ENCODE data around the gene NOXO1.

Gene NOXO1, protein sequence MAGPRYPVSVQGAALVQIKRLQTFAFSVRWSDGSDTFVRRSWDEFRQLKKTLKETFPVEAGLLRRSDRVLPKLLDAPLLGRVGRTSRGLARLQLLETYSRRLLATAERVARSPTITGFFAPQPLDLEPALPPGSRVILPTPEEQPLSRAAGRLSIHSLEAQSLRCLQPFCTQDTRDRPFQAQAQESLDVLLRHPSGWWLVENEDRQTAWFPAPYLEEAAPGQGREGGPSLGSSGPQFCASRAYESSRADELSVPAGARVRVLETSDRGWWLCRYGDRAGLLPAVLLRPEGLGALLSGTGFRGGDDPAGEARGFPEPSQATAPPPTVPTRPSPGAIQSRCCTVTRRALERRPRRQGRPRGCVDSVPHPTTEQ

DNA sequence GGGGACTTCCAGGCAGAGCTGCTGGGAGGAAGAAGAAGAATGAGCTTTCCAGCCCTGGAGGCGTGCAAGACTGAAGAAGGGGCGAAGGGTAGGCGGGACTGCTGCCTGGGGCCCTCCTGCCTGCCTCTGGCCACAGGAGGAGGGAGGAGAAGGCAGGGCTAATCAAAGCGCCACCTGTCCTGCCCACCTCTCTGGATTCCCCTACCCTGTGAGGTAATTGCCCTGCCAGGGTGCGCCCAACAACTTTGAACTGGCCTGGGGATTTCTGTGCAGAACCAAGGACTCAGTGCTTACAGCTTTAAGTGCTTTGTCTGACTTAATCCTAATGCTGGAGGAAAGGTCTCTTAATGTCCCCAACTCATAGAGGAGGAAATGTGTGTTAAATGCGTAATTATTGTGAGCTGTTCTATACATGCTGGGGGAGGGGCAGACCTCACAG lies at the start of gene NOXO1:
NOXO1 (minus strand) TSS at position 72 of the 439 bp plus-strand sequence. CDS start 290 bp downstream, outside the sequence.
- Mint-ChIP-seq H3K4me3 (no peak within 1 kb of the TSS), H3K9me3 (no peaks in the 10 kb centered on the region), H3K4me1 (ENCODE audit: low read depth) (peaks cover 15% of the 10 kb centered on the region), H3K27me3 (ENCODE audit: low read depth) (peaks cover 31% of the 10 kb centered on the region), H3K27ac (peak within 1 kb of the TSS; percentile 20), H3K36me3 (ENCODE audit: low read depth) (peaks cover 5% of the 10 kb centered on the region)

DNA sequence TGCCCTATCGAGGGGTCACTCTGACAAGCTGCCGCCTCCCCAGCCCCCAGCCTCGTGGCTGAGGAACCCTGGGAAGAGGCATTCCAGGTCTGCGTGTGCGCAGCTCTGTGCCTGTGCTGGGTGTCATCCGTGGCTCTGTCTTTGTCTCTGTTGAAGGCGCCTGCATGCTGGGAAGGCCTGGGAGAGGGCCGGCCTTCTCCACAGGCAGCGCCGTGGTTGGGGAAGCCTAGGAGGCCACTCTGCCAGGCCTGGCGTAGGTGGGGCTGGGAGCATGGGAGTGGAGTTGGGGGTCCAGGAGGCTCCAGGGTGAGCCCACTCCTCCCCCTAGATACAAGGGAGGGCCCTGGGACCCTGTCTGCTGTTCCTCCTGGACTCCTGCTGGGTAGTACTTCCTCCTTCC lies 48.8 kb upstream of the NOXO1 start:
- H3K4me3 Mint-ChIP-seq: no peak overlapping the region
- no peak overlapping the region for H3K27ac Mint-ChIP-seq
- no peaks in the 10 kb centered on the region for H3K9me3 Mint-ChIP-seq
- no peaks in the 10 kb centered on the region for H3K36me3 Mint-ChIP-seq (ENCODE audit: low read depth)
- H3K27me3 Mint-ChIP-seq (ENCODE audit: low read depth): peaks cover 24% of the 10 kb centered on the region
- H3K4me1 Mint-ChIP-seq (ENCODE audit: low read depth): peaks cover 2% of the 10 kb centered on the region

DNA sequence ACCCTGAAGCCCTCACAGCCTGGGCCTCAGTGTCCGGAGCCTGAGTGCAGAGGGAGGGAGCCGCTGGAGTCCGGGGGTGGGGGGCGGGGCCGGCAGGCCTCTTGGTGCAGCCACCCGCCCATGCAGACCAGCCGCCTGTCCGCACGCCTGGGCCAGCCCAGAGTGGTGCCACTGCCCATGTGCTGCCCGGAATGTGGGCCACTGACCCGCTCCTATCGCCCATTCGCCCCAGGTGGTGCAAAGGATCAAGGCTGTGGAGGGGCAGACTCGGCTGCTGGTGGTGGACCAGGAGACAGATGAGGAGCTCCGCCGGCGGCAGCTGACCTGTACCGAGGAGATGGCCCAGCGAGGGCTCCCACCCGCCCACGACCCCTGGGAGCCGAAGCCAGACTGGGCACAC lies 48.1 kb upstream of the NOXO1 start:
- Mint-ChIP-seq H3K4me3 (no peak overlapping the region), H3K9me3 (no peaks in the 10 kb centered on the region), H3K27me3 (ENCODE audit: low read depth) (peaks cover 24% of the 10 kb centered on the region), H3K27ac (no peak overlapping the region), H3K4me1 (ENCODE audit: low read depth) (peaks cover 2% of the 10 kb centered on the region), H3K36me3 (ENCODE audit: low read depth) (no peaks in the 10 kb centered on the region)

DNA sequence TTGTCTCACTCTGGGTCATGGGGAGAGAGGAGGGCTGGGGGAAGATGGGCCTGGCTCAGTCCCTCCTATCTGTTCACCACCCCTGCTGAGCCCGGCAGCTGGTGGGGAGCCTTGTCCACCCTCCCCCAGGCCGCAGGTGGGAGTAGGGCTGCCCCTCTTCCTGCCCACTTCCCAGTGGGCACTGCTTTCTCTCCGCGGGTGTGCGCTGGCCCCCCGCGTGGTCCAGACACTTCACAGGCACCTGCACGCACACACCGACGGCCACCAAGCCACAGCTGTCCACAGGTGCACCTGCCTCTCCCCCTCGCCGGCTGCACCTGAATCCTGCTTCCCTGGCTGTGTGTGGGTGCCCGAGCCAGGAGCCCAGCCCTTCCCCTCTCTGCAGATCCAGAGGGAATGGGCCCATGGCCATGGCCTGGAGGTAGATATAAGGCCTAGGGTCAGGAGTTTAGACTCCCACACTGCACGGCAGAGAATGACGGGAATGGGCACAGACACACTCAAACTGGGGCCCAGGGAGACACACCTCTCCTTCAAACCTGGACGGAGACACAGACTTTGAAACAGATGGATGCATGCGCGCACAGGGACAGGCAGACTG lies 47.5 kb upstream of the NOXO1 start:
- Mint-ChIP-seq H3K4me3 (no peak overlapping the region), H3K27me3 (ENCODE audit: low read depth) (peaks cover 24% of the 10 kb centered on the region), H3K36me3 (ENCODE audit: low read depth) (no peaks in the 10 kb centered on the region), H3K27ac (no peak overlapping the region), H3K9me3 (no peaks in the 10 kb centered on the region), H3K4me1 (ENCODE audit: low read depth) (peaks cover 2% of the 10 kb centered on the region)

DNA sequence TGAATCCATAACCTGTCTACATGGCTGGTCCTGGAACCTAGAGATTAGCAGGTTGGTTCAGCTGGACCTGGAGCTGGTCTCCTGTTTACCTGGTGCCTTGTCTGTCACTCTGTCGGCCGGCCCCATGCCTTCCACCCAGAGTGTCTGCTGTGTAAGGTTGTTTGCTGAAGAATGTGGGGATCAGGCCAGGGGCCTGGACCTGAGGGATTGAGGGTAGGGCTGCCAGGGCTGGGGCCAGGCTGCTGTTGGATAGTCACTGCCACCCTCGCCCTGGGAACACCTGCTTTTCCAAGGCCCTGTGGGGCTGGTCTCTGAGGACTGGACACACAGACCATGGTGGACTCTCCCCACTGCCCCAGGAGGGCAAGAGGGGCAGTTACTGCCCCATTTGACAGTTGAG lies 46.9 kb upstream of the NOXO1 start:
- H3K4me1 Mint-ChIP-seq (ENCODE audit: low read depth): peaks cover 2% of the 10 kb centered on the region
- no peak overlapping the region for H3K27ac Mint-ChIP-seq
- no peaks in the 10 kb centered on the region for H3K36me3 Mint-ChIP-seq (ENCODE audit: low read depth)
- peaks cover 24% of the 10 kb centered on the region for H3K27me3 Mint-ChIP-seq (ENCODE audit: low read depth)
- no peaks in the 10 kb centered on the region for H3K9me3 Mint-ChIP-seq
- H3K4me3 Mint-ChIP-seq: no peak overlapping the region

DNA sequence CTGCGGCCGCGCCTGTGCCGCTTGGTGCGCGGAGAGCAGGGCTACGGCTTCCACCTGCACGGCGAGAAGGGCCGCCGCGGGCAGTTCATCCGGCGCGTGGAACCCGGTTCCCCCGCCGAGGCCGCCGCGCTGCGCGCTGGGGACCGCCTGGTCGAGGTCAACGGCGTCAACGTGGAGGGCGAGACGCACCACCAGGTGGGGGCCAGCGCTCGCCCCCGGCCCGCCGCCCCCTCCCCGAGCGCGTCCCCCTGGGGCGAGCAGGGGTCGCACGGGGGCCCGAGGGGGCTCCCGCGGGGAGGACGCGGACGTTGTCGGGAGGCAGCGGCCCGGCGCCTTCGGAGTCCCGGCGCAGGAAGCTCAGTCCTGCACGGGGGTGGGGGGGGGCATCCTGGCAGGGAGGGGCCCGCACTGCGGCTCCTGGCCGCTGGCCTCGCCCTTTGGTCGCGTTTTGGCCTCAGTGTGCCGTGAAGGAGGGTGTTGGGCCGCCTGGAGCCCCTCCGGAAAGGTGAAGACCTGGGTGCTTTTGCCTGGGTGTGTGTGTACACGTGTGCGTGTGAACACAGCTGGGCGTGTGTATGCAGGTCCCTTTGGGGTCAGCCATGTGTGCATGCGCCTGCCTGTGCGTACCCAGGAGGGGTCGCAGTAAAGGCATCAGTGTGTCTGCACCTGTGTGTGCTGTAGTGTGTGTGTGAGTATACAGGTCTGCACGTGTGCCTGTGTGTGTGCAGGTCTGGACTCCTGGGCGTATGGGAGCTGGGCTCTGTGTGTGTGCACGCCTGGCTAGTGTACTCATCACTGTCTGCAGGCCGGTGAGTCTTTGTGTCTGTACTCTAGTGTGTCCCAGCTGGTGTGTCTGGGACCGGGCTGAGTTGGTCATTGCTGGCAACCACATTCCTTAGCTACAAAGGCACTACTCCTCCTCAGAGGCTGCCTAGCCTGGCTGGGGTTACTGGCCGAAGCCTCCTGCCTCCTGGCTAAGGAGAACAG lies 46.0 kb upstream of the NOXO1 start:
- H3K4me1 Mint-ChIP-seq (ENCODE audit: low read depth): peaks cover 2% of the 10 kb centered on the region
- peak overlapping the region; percentile 23 for H3K4me3 Mint-ChIP-seq
- no peak overlapping the region for H3K27ac Mint-ChIP-seq
- H3K9me3 Mint-ChIP-seq: no peaks in the 10 kb centered on the region
- no peaks in the 10 kb centered on the region for H3K36me3 Mint-ChIP-seq (ENCODE audit: low read depth)
- peaks cover 26% of the 10 kb centered on the region for H3K27me3 Mint-ChIP-seq (ENCODE audit: low read depth)

DNA sequence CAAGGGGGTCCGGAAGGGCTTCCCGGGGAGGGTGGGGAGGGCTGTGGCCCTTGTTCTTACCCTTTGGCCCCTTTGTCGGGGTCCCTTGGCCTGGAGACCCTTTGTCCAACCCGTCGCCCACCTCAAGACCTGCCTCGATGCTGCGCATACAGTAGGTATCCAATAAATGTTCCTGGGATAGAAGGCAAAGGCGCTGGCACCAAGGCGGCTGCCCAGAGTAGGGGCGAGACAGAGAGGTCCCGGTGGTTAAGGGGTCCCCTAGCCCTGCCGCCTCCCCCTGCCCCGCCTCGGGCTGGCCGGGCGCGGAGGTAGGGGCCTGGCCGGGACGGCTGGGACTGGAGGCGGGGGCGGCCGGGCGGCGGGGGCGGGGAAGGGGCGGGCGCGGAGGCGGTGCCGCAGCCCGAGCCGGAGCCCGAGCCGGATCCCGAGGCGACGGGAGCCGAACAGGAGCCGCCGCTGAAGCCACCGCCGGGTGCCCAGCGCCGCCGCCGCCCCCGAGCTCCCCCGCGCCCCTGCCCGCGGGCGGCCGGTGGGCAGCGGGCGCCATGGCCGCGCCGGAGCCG lies 45.3 kb upstream of the NOXO1 start, which contains the start of gene NHERF2:
NHERF2 (plus strand) TSS at position 442 of the 563 bp plus-strand sequence; CDS start at position 546, 104 bp downstream.
- no peaks in the 10 kb centered on the region for H3K9me3 Mint-ChIP-seq
- H3K27me3 Mint-ChIP-seq (ENCODE audit: low read depth): peaks cover 31% of the 10 kb centered on the region
- peaks cover 2% of the 10 kb centered on the region for H3K4me1 Mint-ChIP-seq (ENCODE audit: low read depth)
- no peaks in the 10 kb centered on the region for H3K36me3 Mint-ChIP-seq (ENCODE audit: low read depth)
- peak within 1 kb of the TSS; percentile 62 for H3K4me3 Mint-ChIP-seq
- H3K27ac Mint-ChIP-seq: no peak within 1 kb of the TSS

DNA sequence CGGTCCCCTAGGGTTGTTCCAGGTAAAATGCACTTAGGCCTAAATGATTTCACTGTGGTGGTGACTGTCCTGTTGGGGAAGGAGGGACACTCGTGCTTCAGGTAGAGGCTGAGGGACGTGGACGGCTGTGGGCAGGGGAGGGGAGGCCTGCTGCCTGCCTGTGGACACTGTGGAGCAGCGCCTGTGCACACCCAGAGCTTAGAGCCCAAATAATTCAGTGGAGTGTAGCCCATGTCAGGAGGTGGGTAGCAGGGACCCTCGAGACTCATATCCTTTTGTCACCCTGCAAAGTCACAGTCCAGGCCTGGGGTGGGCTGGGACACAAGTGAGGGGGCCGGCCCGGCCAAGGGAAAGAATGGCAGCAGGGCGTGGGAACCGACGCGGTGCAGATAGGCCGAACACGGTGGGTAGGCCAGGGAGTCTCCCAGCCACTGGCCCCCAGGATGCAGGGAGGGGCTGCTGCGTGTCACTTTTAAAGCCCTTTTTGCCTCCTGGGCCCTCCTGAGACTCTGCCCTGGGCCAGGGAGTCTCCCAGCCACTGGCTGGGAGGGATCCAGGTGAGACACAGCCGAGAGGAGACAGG lies 44.7 kb upstream of the NOXO1 start:
- H3K9me3 Mint-ChIP-seq: no peaks in the 10 kb centered on the region
- peaks cover 2% of the 10 kb centered on the region for H3K4me1 Mint-ChIP-seq (ENCODE audit: low read depth)
- peak overlapping the region; percentile 62 for H3K4me3 Mint-ChIP-seq
- peaks cover 35% of the 10 kb centered on the region for H3K27me3 Mint-ChIP-seq (ENCODE audit: low read depth)
- H3K36me3 Mint-ChIP-seq (ENCODE audit: low read depth): no peaks in the 10 kb centered on the region
- H3K27ac Mint-ChIP-seq: no peak overlapping the region

DNA sequence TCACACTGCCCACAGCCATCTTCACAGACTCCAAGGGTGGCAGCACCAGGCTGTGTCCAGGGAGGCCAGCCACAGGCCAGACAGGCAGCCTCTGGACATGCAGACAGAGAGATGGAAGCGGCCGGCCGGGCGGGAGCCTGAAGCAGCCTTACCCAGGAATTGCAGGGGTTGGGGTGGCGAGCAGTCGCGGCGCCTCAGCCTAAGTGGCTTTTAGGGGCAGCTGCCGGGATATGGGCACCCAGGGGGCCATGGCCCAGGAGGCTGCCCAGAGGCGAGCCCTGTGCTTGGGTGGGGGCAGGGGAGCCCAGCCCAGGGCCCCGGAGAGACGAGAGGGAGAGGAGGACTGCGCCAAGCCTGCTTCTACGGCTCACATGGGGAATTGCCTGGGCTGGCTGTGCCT lies 44.0 kb upstream of the NOXO1 start:
- no peaks in the 10 kb centered on the region for H3K36me3 Mint-ChIP-seq (ENCODE audit: low read depth)
- no peaks in the 10 kb centered on the region for H3K9me3 Mint-ChIP-seq
- no peak overlapping the region for H3K27ac Mint-ChIP-seq
- peaks cover 2% of the 10 kb centered on the region for H3K4me1 Mint-ChIP-seq (ENCODE audit: low read depth)
- H3K27me3 Mint-ChIP-seq (ENCODE audit: low read depth): peaks cover 42% of the 10 kb centered on the region
- H3K4me3 Mint-ChIP-seq: peak overlapping the region; percentile 64

DNA sequence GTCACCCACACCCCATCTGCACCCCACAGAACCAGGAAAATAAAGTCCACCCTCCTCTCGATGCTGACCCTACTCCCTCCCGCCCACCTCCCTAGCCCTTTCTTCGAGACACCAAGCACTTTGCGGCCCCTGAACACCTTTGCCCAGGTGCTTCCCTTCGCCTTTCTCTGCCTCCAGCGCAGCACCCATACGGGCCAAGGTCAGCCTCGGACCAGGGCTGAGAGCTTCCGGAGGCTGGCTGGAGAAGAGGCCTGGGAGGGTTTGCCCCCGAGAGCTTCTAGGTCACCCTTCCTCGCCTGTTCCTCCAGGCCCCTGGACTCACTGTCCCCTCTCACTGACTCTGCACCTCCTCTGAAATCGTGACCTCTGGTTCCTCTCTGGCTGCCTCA lies 42.8 kb upstream of the NOXO1 start:
- Mint-ChIP-seq H3K4me1 (ENCODE audit: low read depth) (peaks cover 2% of the 10 kb centered on the region), H3K9me3 (no peaks in the 10 kb centered on the region), H3K4me3 (no peak overlapping the region), H3K27ac (peak overlapping the region; percentile 10), H3K27me3 (ENCODE audit: low read depth) (peaks cover 44% of the 10 kb centered on the region), H3K36me3 (ENCODE audit: low read depth) (no peaks in the 10 kb centered on the region)

DNA sequence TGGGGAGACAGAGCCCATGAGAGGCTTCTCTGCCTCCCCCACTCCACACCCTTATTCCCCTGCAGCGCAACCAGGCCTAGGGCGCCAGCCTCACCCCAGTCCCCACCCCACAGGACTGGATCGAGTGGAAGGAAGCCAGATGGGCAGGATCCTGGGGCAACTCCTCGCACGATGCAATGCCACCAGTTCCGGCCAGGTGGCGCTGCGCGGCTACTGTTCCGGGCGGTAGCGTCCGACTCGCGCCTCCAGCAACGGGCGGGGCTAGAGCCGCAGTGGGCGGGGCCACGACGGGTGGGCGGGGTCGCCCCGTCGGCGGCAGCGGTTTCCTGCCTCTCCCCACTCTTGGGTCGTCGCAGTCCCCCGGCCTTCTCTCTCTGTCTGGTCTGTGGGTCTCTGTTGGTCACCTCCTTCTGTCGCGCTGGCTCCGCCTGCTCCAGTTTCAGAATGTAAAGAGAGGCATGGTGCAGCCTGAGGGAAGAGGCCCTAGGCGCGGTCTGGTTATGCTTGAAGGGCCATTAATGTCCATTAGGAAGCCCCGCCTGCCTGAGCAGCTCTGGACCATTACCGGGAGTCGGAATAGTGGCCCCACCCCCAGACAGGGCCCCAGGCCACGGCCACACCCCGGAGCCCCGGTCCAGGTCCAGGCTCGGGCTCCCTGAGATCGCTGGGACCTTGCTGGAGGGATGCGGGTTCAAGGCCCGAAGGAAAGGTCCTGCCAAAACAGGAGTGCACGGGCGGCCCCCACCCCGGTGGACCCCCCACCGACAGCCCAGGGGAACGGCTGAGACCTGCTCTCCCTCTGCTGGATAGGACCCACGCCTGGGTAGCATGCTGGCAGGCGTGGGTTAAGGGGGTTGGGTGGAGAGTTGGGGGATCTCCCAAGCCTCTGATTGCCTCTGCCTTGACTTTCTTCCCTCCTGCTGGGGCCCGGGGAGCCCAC lies 42.1 kb upstream of the NOXO1 start:
- peaks cover 2% of the 10 kb centered on the region for H3K4me1 Mint-ChIP-seq (ENCODE audit: low read depth)

DNA sequence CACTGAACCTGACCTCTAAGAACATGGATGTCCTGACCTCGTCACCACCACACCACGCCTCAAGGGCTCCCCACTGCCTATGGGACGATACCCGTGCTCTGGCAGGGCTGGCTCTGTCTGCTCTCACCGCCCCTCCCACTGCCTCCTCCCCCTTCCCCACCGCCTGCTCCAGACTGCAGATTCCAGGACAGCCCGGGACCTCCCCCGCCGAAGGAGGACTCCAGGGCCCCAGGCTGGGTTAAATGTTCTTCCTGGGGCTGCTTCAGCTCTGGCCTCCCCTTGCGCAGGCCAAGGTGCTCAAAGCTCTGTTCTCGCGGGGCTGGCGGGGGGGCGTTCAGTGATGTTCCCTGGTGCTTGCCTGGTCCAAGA lies 41.4 kb upstream of the NOXO1 start:
- H3K4me3 Mint-ChIP-seq: peak overlapping the region; percentile 72
- H3K27me3 Mint-ChIP-seq (ENCODE audit: low read depth): peaks cover 43% of the 10 kb centered on the region
- no peaks in the 10 kb centered on the region for H3K9me3 Mint-ChIP-seq
- no peak overlapping the region for H3K27ac Mint-ChIP-seq
- peaks cover 2% of the 10 kb centered on the region for H3K4me1 Mint-ChIP-seq (ENCODE audit: low read depth)
- no peaks in the 10 kb centered on the region for H3K36me3 Mint-ChIP-seq (ENCODE audit: low read depth)

More for the DNA sequence above, 42.1 kb upstream of the NOXO1 start:
- Mint-ChIP-seq H3K27ac (no peak overlapping the region), H3K4me3 (peak overlapping the region; percentile 72), H3K36me3 (ENCODE audit: low read depth) (no peaks in the 10 kb centered on the region), H3K27me3 (ENCODE audit: low read depth) (peaks cover 45% of the 10 kb centered on the region), H3K9me3 (no peaks in the 10 kb centered on the region)

All from T-helper 1 cell treated with Interleukin-12 subunit alpha and Interleukin-12 subunit beta and Interleukin-4 antibody, amounts not matched to agents 30 μg/mL and 1 μg/mL, for 36 hours (primary cell).